OCI-LY3 (cell line): ENCODE results near the gene ATG10.
"Not testable (repeated sequence)": the region's sequence is repeated elsewhere in the genome, so short reads cannot be mapped to it uniquely, and the experiment has no call there.

Source experiments
- H2AFZ ChIP-seq: fragments of 200-600, 300-600 bp; shearing (Covaris generic); 2 replicates; pipeline ENCODE4 v1.6.0; 2014; ENCODE audit warnings: antibody characterized with exemption, low read depth, low read length
- H3K27ac ChIP-seq: fragments of 200-600, 300-600 bp; sonication (generic); 2 replicates; pipeline ENCODE4 v1.5.1; 2014; ENCODE audit warnings: mild to moderate bottlenecking, low read length, moderate library complexity, mixed read lengths
- H3K27me3 ChIP-seq: fragments of 200-600, 300-600 bp; sonication (generic); 2 replicates; pipeline ENCODE4 v1.6.1; 2014; ENCODE audit warnings: low read depth, low read length, mixed read lengths
- H3K36me3 ChIP-seq: fragments of 200-600, 300-600 bp; sonication (generic); replicated peaks from 2 replicates; pipeline ENCODE3; 2014; ENCODE audit warnings: low read depth, low read length, mixed read lengths
- H3K4me1 ChIP-seq: fragments of 300-600, 200-600 bp; sonication (generic); 2 replicates; pipeline ENCODE4 v1.6.1; 2014; ENCODE audit warnings: low read length, mixed read lengths
- H3K4me2 ChIP-seq: fragments of 200-600, 300-600 bp; sonication (generic); 2 replicates; pipeline ENCODE4 v1.6.1; 2014; ENCODE audit warnings: low read length, mixed read lengths
- H3K4me3 ChIP-seq: fragments of 300-600, 200-600 bp; sonication (generic); 2 replicates; pipeline ENCODE4 v1.5.1; 2014; ENCODE audit warnings: antibody characterized with exemption, mild to moderate bottlenecking, low read length, moderate library complexity
- H3K79me2 ChIP-seq: fragments of 300-600, 200-600 bp; shearing (Covaris generic); 2 replicates; pipeline ENCODE4 v1.6.1; 2014; ENCODE audit warnings: mild to moderate bottlenecking, low read length, mixed read lengths
- H3K9ac ChIP-seq: fragments of 300-600, 200-600 bp; shearing (Covaris generic); 2 replicates; pipeline ENCODE4 v1.6.0; 2014; ENCODE audit warnings: mild to moderate bottlenecking, low read length, moderate library complexity
- H3K9me3 ChIP-seq: fragments of 200-600, 300-600 bp; shearing (Covaris generic); 2 replicates; pipeline ENCODE4 v1.6.1; 2014; ENCODE audit warnings: low read length, mixed read lengths; ENCODE audit not compliant: insufficient read depth
- H4K20me1 ChIP-seq: fragments of 200-600, 300-600 bp; sonication (generic); 2 replicates; pipeline ENCODE4 v1.6.1; 2016; ENCODE audit warnings: low read length, mixed read lengths; ENCODE audit not compliant: insufficient read depth
- EZH2phosphoT487 ChIP-seq: fragments of 200-600 bp; shearing (Covaris generic); IDR thresholded peaks from 2 replicates; pipeline ENCODE4 v1.6.1; 2018; ENCODE audit warnings: antibody characterized with exemption, mixed run types, low read depth
- TF ChIP-seq, protein P1 (sequence below): fragments of 200-600, 300-600 bp; sonication (generic); IDR thresholded peaks from 2 replicates; pipeline ENCODE4 v1.5.1; 2014; ENCODE audit warnings: antibody characterized with exemption, low read length, low read depth

Gene ATG10

DNA sequence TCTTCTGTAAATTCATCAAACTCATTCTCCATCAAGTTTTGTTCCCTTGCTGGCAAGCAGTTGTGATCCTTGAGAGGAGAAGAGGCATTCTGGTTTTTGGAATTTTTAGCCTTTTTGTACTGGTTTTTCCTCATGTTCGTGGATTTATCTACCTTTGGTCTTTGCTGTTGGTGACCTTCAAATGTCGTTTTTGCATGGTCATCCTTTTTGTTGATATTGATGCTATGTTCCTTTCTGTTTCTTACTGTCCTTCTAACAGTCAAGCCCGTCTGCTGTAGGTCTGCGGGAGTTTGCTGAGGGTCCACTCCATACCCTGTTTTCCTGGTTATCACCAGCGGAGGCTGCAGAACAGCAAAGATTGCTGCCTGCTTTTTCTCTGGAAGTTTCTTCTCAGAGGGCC, 165.4 kb downstream of the ATG10 start:
- TF ChIP-seq EZH2phosphoT487: no peak
- TF ChIP-seq, protein P1, sequence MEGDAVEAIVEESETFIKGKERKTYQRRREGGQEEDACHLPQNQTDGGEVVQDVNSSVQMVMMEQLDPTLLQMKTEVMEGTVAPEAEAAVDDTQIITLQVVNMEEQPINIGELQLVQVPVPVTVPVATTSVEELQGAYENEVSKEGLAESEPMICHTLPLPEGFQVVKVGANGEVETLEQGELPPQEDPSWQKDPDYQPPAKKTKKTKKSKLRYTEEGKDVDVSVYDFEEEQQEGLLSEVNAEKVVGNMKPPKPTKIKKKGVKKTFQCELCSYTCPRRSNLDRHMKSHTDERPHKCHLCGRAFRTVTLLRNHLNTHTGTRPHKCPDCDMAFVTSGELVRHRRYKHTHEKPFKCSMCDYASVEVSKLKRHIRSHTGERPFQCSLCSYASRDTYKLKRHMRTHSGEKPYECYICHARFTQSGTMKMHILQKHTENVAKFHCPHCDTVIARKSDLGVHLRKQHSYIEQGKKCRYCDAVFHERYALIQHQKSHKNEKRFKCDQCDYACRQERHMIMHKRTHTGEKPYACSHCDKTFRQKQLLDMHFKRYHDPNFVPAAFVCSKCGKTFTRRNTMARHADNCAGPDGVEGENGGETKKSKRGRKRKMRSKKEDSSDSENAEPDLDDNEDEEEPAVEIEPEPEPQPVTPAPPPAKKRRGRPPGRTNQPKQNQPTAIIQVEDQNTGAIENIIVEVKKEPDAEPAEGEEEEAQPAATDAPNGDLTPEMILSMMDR: no peak
- Histone ChIP-seq H3K4me2 (no peak overlapping the region), H3K27ac (no peak overlapping the region), H4K20me1 (no peaks in the 10 kb centered on the region), H3K36me3 (no peaks in the 10 kb centered on the region), H3K9ac (no peak overlapping the region), H2AFZ (no peak overlapping the region), H3K4me3 (no peak overlapping the region), H3K79me2 (no peaks in the 10 kb centered on the region), H3K9me3 (no peaks in the 10 kb centered on the region), H3K4me1 (no peaks in the 10 kb centered on the region), H3K27me3 (no peaks in the 10 kb centered on the region)

DNA sequence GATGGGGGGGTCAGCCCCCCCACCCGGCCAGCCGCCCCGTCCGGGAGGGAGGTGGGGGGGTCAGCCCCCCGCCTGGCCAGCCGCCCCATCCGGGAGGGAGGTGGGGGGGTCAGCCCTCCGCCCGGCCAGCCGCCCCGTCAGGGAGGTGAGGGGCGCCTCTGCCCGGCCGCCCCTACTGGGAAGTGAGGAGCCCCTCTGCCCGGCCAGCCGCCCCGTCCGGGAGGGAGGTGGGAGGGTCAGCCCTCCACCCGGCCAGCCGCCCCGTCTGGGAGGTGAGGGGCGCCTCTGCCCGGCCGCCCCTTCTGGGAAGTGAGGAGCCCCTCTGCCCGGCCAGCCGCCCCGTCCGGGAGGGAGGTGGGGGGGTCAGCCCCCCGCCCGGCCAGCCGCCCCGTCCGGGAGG, 168.0 kb downstream of the ATG10 start:
- not testable (repeated sequence) for H3K9ac ChIP-seq, H3K79me2 ChIP-seq, H3K27me3 ChIP-seq

DNA sequence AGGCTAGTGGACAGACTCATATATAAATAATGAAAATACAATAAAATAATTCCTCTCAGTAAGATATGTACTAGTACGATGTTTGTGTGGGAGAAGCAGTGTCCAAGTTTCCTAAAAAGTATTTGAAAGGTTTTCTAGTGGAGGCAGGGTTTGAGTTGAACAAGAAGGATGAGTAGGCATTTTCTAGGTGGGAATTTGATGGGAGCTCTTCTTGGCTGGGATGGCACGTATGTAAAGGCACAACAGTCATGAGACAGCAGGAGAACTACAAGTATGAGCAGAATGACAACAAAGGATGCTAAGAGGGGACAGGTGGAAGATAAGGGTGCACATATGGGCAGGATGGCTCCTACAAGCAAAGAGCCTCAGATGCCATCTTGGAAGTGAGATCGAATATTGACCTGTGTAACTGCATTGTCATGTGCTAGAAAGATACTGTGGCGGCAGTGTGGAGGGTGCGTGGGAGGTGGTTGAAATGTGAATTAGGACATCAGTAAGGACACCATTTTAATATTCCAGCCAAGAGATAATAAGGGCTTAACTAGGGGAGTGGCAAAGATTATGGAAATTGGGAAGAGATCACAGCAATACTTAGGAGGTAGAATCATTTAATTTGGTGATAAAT, 170.5 kb downstream of the ATG10 start:
- Histone ChIP-seq H3K27ac (no peak overlapping the region), H2AFZ (no peak overlapping the region), H3K4me1 (no peaks in the 10 kb centered on the region), H3K79me2 (no peaks in the 10 kb centered on the region), H3K27me3 (no peaks in the 10 kb centered on the region), H3K4me3 (no peak overlapping the region), H3K36me3 (no peaks in the 10 kb centered on the region), H3K4me2 (no peak overlapping the region), H4K20me1 (no peaks in the 10 kb centered on the region), H3K9me3 (no peaks in the 10 kb centered on the region), H3K9ac (no peak overlapping the region)
- TF ChIP-seq, protein P1: no peak
- no peak for TF ChIP-seq EZH2phosphoT487

More for the DNA sequence above, 168.0 kb downstream of the ATG10 start:
- not testable (repeated sequence) for H3K4me2 ChIP-seq, H3K9me3 ChIP-seq, H3K4me1 ChIP-seq, H2AFZ ChIP-seq, H3K4me3 ChIP-seq, H4K20me1 ChIP-seq, H3K36me3 ChIP-seq, H3K27ac ChIP-seq

DNA sequence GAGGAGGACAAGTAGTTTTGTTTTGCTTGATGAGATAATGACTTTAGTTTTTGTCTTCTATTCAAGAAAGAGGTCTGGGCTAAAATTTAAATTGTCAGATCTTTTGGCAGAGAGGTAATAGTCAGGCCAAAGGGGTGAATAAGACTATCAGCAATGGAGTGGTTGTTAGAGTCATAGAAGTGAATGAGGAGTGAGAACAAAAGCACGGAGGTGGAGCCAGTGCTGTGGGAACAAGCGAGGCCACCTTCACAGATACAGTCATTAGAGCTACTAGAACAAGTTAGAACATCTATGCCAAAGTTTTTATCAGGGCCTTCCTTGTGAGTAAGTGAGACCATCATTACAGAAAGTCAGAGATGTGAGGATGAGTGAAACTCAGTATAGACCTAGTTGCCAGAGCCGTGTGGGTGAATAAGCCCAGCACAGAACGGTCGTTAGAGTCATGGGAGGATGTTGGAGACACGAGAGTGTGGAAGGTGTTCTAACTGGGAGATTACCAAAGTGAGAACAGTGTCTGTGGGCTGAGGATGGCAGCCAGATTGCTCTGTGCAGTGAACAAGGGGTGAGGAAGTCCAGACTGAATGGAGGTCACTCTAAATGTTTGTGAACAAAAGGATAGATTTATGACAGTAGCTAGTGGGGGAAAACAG, 171.2 kb downstream of the ATG10 start:
- H3K27ac ChIP-seq: no peak overlapping the region
- H3K4me2 ChIP-seq: no peak overlapping the region
- no peaks in the 10 kb centered on the region for H4K20me1 ChIP-seq
- H3K9me3 ChIP-seq: no peaks in the 10 kb centered on the region
- no peaks in the 10 kb centered on the region for H3K79me2 ChIP-seq
- H3K9ac ChIP-seq: no peak overlapping the region
- no peaks in the 10 kb centered on the region for H3K27me3 ChIP-seq
- no peak overlapping the region for H3K4me3 ChIP-seq
- TF ChIP-seq, protein P1: no peak
- no peak for TF ChIP-seq EZH2phosphoT487
- H3K36me3 ChIP-seq: no peaks in the 10 kb centered on the region
- no peaks in the 10 kb centered on the region for H3K4me1 ChIP-seq
- H2AFZ ChIP-seq: no peak overlapping the region
